Measurements from ENCODE around the gene LDB3.

The LDB3 gene

GRCh38 chr10:86753638-86754434, 85.5 kb downstream of the LDB3 start:
- no peak overlapping the region for H3K27ac ChIP-seq
- DNase-seq (ENCODE audit: low read depth, low spot score): no peak

GRCh38 chr10:86755454-86755739, 87.1 kb downstream of the LDB3 start:
- H3K27ac ChIP-seq: peak overlapping the region; percentile 73
- no peak for DNase-seq (ENCODE audit: low read depth, low spot score)

GRCh38 chr10:86755740-86756510, 87.6 kb downstream of the LDB3 start:
- peak overlapping the region; percentile 73 for H3K27ac ChIP-seq
- peak; percentile 29 for DNase-seq (ENCODE audit: low read depth, low spot score)

GRCh38 chr10:86756511-86757112, 88.3 kb downstream of the LDB3 start, which contains the start of gene BMPR1A:
Gene BMPR1A, plus strand, starts transcription at chr10:86756619. Its CDS starts 119,400 bp downstream, at chr10:86876019.
- peak within 1 kb of the TSS; percentile 73 for H3K27ac ChIP-seq
- no peak for DNase-seq (ENCODE audit: low read depth, low spot score)

- H3K27ac ChIP-seq: peak overlapping the region; percentile 73
- no peak for DNase-seq (ENCODE audit: low read depth, low spot score)
These were observed 89.0 kb downstream of the LDB3 start for GRCh38 chr10:86757113-86757972.

- no peak overlapping the region for H3K27ac ChIP-seq
- DNase-seq (ENCODE audit: low read depth, low spot score): no peak
These were observed 90.1 kb downstream of the LDB3 start for GRCh38 chr10:86758189-86759072.

- no peak for DNase-seq (ENCODE audit: low read depth, low spot score)
- H3K27ac ChIP-seq: no peak overlapping the region
These were observed 90.9 kb downstream of the LDB3 start for GRCh38 chr10:86759073-86759672.

GRCh38 chr10:86763404-86763803, 95.1 kb downstream of the LDB3 start:
- DNase-seq (ENCODE audit: low read depth, low spot score): no peak
- H3K27ac ChIP-seq: no peak overlapping the region

- no peak overlapping the region for H3K27ac ChIP-seq
- DNase-seq (ENCODE audit: low read depth, low spot score): no peak
These were observed 97.2 kb downstream of the LDB3 start for GRCh38 chr10:86765548-86765947.

- DNase-seq (ENCODE audit: low read depth, low spot score): no peak
- H3K27ac ChIP-seq: no peak overlapping the region
These were observed 100.2 kb downstream of the LDB3 start for GRCh38 chr10:86768412-86769062.

- no peak for DNase-seq (ENCODE audit: low read depth, low spot score)
- H3K27ac ChIP-seq: no peak overlapping the region
These were observed 101.7 kb downstream of the LDB3 start for GRCh38 chr10:86769991-86770390.

GRCh38 chr10:86770412-86770960, 102.2 kb downstream of the LDB3 start:
- no peak overlapping the region for H3K27ac ChIP-seq
- no peak for DNase-seq (ENCODE audit: low read depth, low spot score)

- H3K27ac ChIP-seq: no peak overlapping the region
- DNase-seq (ENCODE audit: low read depth, low spot score): no peak
These were observed 105.2 kb downstream of the LDB3 start for GRCh38 chr10:86773498-86773897.

GRCh38 chr10:86775056-86775869, 107.0 kb downstream of the LDB3 start:
- no peak overlapping the region for H3K27ac ChIP-seq

GRCh38 chr10:86775870-86776180, 107.5 kb downstream of the LDB3 start:
- DNase-seq (ENCODE audit: low read depth, low spot score): no peak
- no peak overlapping the region for H3K27ac ChIP-seq

More at GRCh38 chr10:86775056-86775869, 107.0 kb downstream of the LDB3 start:
- DNase-seq (ENCODE audit: low read depth, low spot score): no peak

GRCh38 chr10:86779220-86780017, 111.1 kb downstream of the LDB3 start:
- no peak for DNase-seq (ENCODE audit: low read depth, low spot score)
- no peak overlapping the region for H3K27ac ChIP-seq

All from epithelial cell of prostate (primary cell).